HFFc6 (cell line): ENCODE results near the gene RAI2. TPM values are rescaled to one million over a fixed set of nuclear protein-coding genes. Genes with fewer than 3 reads are reported as not detected.

ENCODE experiments used
- total RNA-seq, 6 experiments: library from RNA; stranded (reverse); fragmentation: NEBNext Ultra II Directional; extraction: Animal tissue kit (Norgen Biotek cat#: 25700); gene quantifications; 2 replicates in 1 of 6; 3 replicates in 5 of 6; pipeline ENCODE4 v1.2.3, GENCODE V29; 2021

RAI2 gene
- total RNA-seq, 6 experiments from 2014 or later = not detected

Other genes with a start within 250 kb of the RAI2 start
- gene SCML1, start 123.8 kb downstream of the RAI2 start, total RNA-seq = 10 to 100 TPM in 3 of 6 experiments, 1 to 10 TPM in 3; 7.3 to 11.3 (median 9.8) TPM